Smooth muscle cell of the coronary artery (primary cell): ENCODE data around the gene KIF7. TPM values are rescaled to one million over a fixed set of nuclear protein-coding genes. Genes with fewer than 3 reads are reported as not detected.

Experiments
- total RNA-seq: library from RNA; depleted of rRNA; stranded (reverse); fragments of >200 nt; gene quantifications from 2 replicates; pipeline ENCODE4 v1.2.3, GENCODE V29; 2014; ENCODE audit warnings: low replicate concordance

The KIF7 gene, protein sequence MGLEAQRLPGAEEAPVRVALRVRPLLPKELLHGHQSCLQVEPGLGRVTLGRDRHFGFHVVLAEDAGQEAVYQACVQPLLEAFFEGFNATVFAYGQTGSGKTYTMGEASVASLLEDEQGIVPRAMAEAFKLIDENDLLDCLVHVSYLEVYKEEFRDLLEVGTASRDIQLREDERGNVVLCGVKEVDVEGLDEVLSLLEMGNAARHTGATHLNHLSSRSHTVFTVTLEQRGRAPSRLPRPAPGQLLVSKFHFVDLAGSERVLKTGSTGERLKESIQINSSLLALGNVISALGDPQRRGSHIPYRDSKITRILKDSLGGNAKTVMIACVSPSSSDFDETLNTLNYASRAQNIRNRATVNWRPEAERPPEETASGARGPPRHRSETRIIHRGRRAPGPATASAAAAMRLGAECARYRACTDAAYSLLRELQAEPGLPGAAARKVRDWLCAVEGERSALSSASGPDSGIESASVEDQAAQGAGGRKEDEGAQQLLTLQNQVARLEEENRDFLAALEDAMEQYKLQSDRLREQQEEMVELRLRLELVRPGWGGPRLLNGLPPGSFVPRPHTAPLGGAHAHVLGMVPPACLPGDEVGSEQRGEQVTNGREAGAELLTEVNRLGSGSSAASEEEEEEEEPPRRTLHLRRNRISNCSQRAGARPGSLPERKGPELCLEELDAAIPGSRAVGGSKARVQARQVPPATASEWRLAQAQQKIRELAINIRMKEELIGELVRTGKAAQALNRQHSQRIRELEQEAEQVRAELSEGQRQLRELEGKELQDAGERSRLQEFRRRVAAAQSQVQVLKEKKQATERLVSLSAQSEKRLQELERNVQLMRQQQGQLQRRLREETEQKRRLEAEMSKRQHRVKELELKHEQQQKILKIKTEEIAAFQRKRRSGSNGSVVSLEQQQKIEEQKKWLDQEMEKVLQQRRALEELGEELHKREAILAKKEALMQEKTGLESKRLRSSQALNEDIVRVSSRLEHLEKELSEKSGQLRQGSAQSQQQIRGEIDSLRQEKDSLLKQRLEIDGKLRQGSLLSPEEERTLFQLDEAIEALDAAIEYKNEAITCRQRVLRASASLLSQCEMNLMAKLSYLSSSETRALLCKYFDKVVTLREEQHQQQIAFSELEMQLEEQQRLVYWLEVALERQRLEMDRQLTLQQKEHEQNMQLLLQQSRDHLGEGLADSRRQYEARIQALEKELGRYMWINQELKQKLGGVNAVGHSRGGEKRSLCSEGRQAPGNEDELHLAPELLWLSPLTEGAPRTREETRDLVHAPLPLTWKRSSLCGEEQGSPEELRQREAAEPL (N-terminal part only)
- 10.7 and 13.2 TPM in 2 replicates for total RNA-seq

GRCh38 chr15:89654847-89655805 lies at the start of gene KIF7:
TSS of gene KIF7 (minus strand) at chr15:89655467. CDS start at chr15:89652930, 2,537 bp downstream.

DNA sequence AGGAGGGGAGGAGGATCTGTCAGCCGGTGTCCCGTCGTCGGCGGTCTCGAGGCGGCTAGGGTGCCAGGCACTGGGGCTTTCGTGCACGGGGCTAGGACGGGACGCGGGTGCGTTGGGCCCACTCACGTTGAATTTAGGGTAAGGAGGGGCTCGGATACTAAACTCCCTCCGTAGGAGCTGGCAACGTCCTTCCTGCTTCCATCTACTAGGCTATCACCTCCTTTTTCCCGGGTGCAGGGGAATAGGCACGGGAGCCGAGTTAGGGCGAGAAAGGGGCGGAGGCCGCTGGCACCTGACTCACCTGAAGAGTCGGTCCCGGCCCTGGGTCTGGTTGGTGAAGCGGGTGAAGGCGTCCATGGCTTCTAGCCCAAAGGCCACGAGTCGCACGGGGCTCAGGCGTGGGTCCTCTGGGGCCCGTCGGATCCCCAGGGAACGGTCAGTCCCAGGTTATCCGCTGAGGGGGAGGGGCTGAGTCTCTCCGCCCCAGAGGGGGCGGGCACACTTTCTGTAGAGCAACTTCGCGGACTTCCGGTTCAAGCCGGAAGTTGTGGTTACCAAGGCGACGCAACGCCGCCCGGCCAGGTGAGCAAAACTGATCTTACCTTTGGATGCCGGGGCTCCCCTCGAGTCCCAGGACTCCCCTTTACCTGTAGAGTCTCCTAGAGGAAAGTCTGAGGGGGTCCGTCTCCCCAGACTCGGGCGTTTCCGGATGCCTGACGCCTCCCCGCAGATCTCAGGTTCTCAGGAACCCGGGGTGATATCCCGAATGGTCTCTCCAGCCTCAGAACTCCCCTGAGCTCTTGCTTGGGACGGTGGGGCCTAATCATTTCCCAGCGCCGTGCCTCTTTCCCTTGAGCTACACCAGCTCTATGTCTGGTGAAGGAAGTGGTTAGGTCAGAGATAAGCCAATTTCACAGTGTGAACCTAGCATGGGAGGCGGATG lies 35.3 kb upstream of the KIF7 start, which contains the start of the genes PEX11A and WDR93:
Gene PEX11A (minus strand): TSS at position 479 of the 943 bp plus-strand sequence. CDS start 122 bp downstream, at position 357.
Gene WDR93 (plus strand): TSS at position 536 of the 943 bp plus-strand sequence. CDS start 10,936 bp downstream, outside the sequence.

DNA sequence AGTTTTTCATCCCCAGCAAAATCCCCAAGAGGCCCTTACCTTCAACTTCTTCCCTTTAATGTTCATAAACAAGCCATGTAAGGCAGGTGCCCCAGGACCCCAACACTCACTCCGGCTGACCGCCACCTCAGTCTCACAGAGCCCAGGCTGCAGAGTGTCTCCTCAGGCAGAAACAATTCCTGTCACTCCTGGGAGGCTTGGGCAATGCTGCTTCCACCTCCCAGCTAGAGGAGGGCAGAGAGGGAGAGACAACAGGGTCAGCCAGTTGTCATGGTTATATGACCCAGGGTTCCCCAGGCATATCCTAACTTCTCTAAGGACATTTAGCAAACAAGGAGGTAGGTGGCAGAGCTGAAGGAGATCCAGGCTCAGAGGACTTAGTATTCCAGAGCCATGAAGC lies 23.9 kb upstream of the KIF7 start, which contains the start of gene PLIN1:
Gene PLIN1 (minus strand): TSS at position 156 of the 400 bp plus-strand sequence. CDS start 1,878 bp downstream, outside the sequence.

Other genes starting within 250 kb of the KIF7 start
- 0.12 TPM in 1 of 2 replicates, not detected in the other for gene RHCG, start 158.9 kb downstream of the KIF7 start, total RNA-seq
- 0.35 and 1.1 TPM in 2 replicates for gene TICRR, start 80.0 kb downstream of the KIF7 start, total RNA-seq
- gene PLIN1, start 23.9 kb upstream of the KIF7 start, total RNA-seq = under 0.01 and 0.15 TPM in 2 replicates
- 5.0 and 13.5 TPM in 2 replicates for gene PEX11A, start 35.3 kb upstream of the KIF7 start, total RNA-seq
- gene WDR93, start 35.3 kb upstream of the KIF7 start, total RNA-seq = 0.23 TPM in 1 of 2 replicates, not detected in the other
- 0.15 TPM in 1 of 2 replicates, not detected in the other for gene MESP1, start 95.8 kb upstream of the KIF7 start, total RNA-seq
- gene MESP2, start 120.9 kb upstream of the KIF7 start, total RNA-seq = 0.15 and 1.6 TPM in 2 replicates
- 4.7 and 35.3 TPM in 2 replicates for gene ANPEP, start 159.4 kb upstream of the KIF7 start, total RNA-seq
- 16.3 and 41.8 TPM in 2 replicates for gene AP3S2, start 238.5 kb upstream of the KIF7 start, total RNA-seq